Body of pancreas (tissue), 4 donors: ENCODE measurements around the gene AQP6. TPM values are rescaled to one million over a fixed set of nuclear protein-coding genes. Genes with fewer than 3 reads are reported as not detected.

Source experiments
- ATAC-seq: fragments of 150-250 bp; one replicate; pipeline ENCODE4 v1.9.1; 2016
- DNase-seq, 4 donors: peaks; one replicate each; pipeline ENCODE4 v3.0.0-alpha.2; 2019
- H3K27ac ChIP-seq, 4 donors: fragments of 200-600 bp; sonication (generic); 1 replicate in 3 of 4; 2 replicates in 1 of 4; pipeline versions ENCODE4 v1.5.1 to v1.6.1; 2016 to 2019; ENCODE audit warnings: mild to moderate bottlenecking in 1 of 4, mixed read lengths in 1 of 4, moderate library complexity in 1 of 4
- H3K27me3 ChIP-seq, 2 donors: fragments of 200-600 bp; sonication (generic); one replicate each; pipeline ENCODE4 v1.6.0; 2016; ENCODE audit warnings: mild to moderate bottlenecking in 1 of 2
- H3K36me3 ChIP-seq, 2 donors: fragments of 200-600 bp; sonication (generic); replicated peaks in 1 of 2; 2 replicates each; pipeline ENCODE4 v1.5.1; 2016; ENCODE audit warnings: low read depth in 2 of 2; ENCODE audit not compliant: insufficient read depth in 1 of 2
- H3K4me1 ChIP-seq: fragments of 200-600 bp; sonication (generic); one replicate; pipeline ENCODE4 v1.6.0; 2016
- H3K4me3 ChIP-seq, 2 donors: fragments of 200-600 bp; sonication (generic); 1 replicate in 1 of 2; 2 replicates in 1 of 2; pipeline ENCODE4 v1.5.1; 2016 to 2019
- H3K9me3 ChIP-seq, 3 donors: fragments of 200-600 bp; sonication (generic); 1 replicate in 2 of 3; 2 replicates in 1 of 3; pipeline ENCODE4 v1.5.1; 2016
- CTCF ChIP-seq, 7 experiments: fragments of 450-650 bp in 4 of 7; fragments of 200-600 bp in 3 of 7; sonication (generic) in 3 of 7; IDR thresholded peaks; one replicate each; pipeline ENCODE4 v1.5.1; 2016 to 2019; ENCODE audit warnings: antibody characterized with exemption in 7 of 7
- POLR2A ChIP-seq, 3 donors: fragments of 450-650 bp; IDR thresholded peaks; one replicate each; pipeline ENCODE4 v1.6.1; 2016; ENCODE audit warnings: antibody characterized with exemption in 3 of 3, mild to moderate bottlenecking in 2 of 3
- WGBS, 2 donors: methylation state at CpG; one replicate each; pipeline ENCODE4 v1.1.5; 2017; 5-methylcytosine and 5-hydroxymethylcytosine counted together
- intact Hi-C: fragments of 100-400 bp; cut with DNase I; formaldehyde crosslinking; loops from one replicate; pipeline ENCODE4 v1.15.1; 2023
- total RNA-seq, 2 donors: library from RNA; depleted of rRNA; stranded (reverse); fragments of >200 nt; gene quantifications; one replicate each; pipeline ENCODE4 v1.1.0, GENCODE V29; 2016

AQP6 gene
- total RNA-seq, 2 donors from 2014 or later = not detected

- no peaks in the 10 kb centered on the region for H3K36me3 ChIP-seq
- H3K4me3 ChIP-seq = no peak overlapping the region
- DNase-seq = no peak
- no peak for TF ChIP-seq POLR2A (IDR thresholded peaks at IDR 0.05)
- TF ChIP-seq CTCF (IDR thresholded peaks at IDR 0.05) = no peak
- peaks cover 11% of the 10 kb centered on the region for H3K4me1 ChIP-seq
- WGBS, 2 donors = 75 to 80% methylated on average over 1 to 5 of the region's 5 CpGs
- H3K27me3 ChIP-seq = no peaks in the 10 kb centered on the region
- H3K27ac ChIP-seq = no peak overlapping the region
- intact Hi-C loops = no loop called here
- no peak for ATAC-seq
- no peaks in the 10 kb centered on the region for H3K9me3 ChIP-seq
Observed at GRCh38 chr12:49969027-49969426, 3.7 kb upstream of the AQP6 start.

- DNase-seq (no peak), ATAC-seq (no peak)
- no peaks in the 10 kb centered on the region for H3K27me3 ChIP-seq
- WGBS, 2 donors = 70 to 74% methylated on average over 12 of the region's 12 CpGs
- H3K36me3 ChIP-seq = no peaks in the 10 kb centered on the region
- intact Hi-C loops = loop anchor here (5.0 kb wide), 1 partner anchor 92 kb away; no protein-coding TSS in a partner anchor
- no peaks in the 10 kb centered on the region for H3K9me3 ChIP-seq
- no peak for TF ChIP-seq CTCF (IDR thresholded peaks at IDR 0.05)
- TF ChIP-seq POLR2A (IDR thresholded peaks at IDR 0.05) = no peak
- H3K4me1 ChIP-seq = peaks cover 11% of the 10 kb centered on the region
- H3K27ac ChIP-seq = no peak overlapping the region
- no peak overlapping the region for H3K4me3 ChIP-seq
Observed at GRCh38 chr12:49969651-49970429, 2.9 kb upstream of the AQP6 start.

GRCh38 chr12:49970658-49971057, 2.1 kb upstream of the AQP6 start:
- H3K27ac ChIP-seq = no peak overlapping the region
- no peak for DNase-seq
- no peak for ATAC-seq
- H3K36me3 ChIP-seq = no peaks in the 10 kb centered on the region
- no peak overlapping the region for H3K4me3 ChIP-seq
- intact Hi-C loops = loop anchor here (5.0 kb wide), 1 partner anchor 92 kb away; no protein-coding TSS in a partner anchor
- TF ChIP-seq CTCF (IDR thresholded peaks at IDR 0.05) (no peak), POLR2A (IDR thresholded peaks at IDR 0.05) (no peak)
- whole genome bisulfite sequencing, 2 donors = 55 to 59% methylated on average over 10 of the region's 10 CpGs
- no peaks in the 10 kb centered on the region for H3K9me3 ChIP-seq
- H3K4me1 ChIP-seq = peaks cover 11% of the 10 kb centered on the region
- H3K27me3 ChIP-seq = no peaks in the 10 kb centered on the region

GRCh38 chr12:49971141-49971540, 1.6 kb upstream of the AQP6 start:
- Histone ChIP-seq H3K36me3 (no peaks in the 10 kb centered on the region), H3K4me3 (no peak overlapping the region), H3K9me3 (no peaks in the 10 kb centered on the region), H3K27me3 (no peaks in the 10 kb centered on the region), H3K4me1 (peaks cover 11% of the 10 kb centered on the region), H3K27ac (no peak overlapping the region)
- DNase-seq (no peak), ATAC-seq (no peak)
- intact Hi-C loops = loop anchor here (5.0 kb wide), 1 partner anchor 91 kb away; no protein-coding TSS in a partner anchor
- WGBS, 2 donors = 72 to 73% methylated on average over 6 of the region's 6 CpGs
- TF ChIP-seq CTCF (IDR thresholded peaks at IDR 0.05) (no peak), POLR2A (IDR thresholded peaks at IDR 0.05) (no peak)

GRCh38 chr12:49972129-49972528, 618 bp upstream of the AQP6 start:
- no peaks in the 10 kb centered on the region for H3K27me3 ChIP-seq
- no peak for DNase-seq
- H3K4me1 ChIP-seq = peaks cover 8% of the 10 kb centered on the region
- TF ChIP-seq CTCF (IDR thresholded peaks at IDR 0.05) = no peak
- no peak for TF ChIP-seq POLR2A (IDR thresholded peaks at IDR 0.05)
- no peak overlapping the region for H3K27ac ChIP-seq
- H3K9me3 ChIP-seq = no peaks in the 10 kb centered on the region
- WGBS, 2 donors = 71 to 73% methylated on average over 7 to 9 of the region's 9 CpGs
- no peak for ATAC-seq
- no peak overlapping the region for H3K4me3 ChIP-seq
- intact Hi-C loops = loop anchor here (5.0 kb wide), 1 partner anchor 90 kb away; no protein-coding TSS in a partner anchor
- H3K36me3 ChIP-seq = no peaks in the 10 kb centered on the region
